Fibroblast of mammary gland (primary cell): Measurements from ENCODE around the gene TMEM238L.

Experiments used
- DNase-seq: peaks from one replicate; pipeline ENCODE4 v3.0.0-alpha.2; 2010; ENCODE audit warnings: low read depth
- H3K4me3 ChIP-seq: 2 replicates; pipeline ENCODE4 v1.5.1; 2011; ENCODE audit warnings: low read depth, mild to moderate bottlenecking, low read length, moderate library complexity; ENCODE audit not compliant: control insufficient read depth
- TF ChIP-seq, protein P1 (sequence below): conservative IDR thresholded peaks from 2 replicates; pipeline ENCODE4 v1.5.1; 2011; ENCODE audit warnings: low read depth, low read length, inconsistent platforms; ENCODE audit not compliant: control insufficient read depth, insufficient read depth

Gene TMEM238L

DNA sequence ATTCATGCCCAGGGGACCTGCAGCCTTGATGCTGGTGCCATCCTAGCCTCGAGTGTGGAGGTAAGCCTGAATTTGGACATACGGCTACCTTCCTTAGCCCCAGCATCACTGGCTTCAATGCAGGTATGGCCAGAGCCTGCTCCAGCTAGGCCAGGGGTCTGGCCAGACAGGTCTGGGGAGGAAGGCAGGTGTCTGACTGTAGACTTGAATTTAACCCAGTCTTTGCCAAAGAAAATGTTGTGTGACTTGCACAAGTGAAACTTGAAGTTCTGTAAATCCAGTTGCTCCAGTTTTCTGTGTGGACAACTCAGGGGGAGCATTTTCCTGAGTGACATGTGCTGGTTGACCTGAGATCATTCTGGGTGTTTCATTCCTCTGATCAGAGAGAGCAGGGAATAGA is 32.8 kb downstream of the TMEM238L start:
- TF ChIP-seq, protein P1, sequence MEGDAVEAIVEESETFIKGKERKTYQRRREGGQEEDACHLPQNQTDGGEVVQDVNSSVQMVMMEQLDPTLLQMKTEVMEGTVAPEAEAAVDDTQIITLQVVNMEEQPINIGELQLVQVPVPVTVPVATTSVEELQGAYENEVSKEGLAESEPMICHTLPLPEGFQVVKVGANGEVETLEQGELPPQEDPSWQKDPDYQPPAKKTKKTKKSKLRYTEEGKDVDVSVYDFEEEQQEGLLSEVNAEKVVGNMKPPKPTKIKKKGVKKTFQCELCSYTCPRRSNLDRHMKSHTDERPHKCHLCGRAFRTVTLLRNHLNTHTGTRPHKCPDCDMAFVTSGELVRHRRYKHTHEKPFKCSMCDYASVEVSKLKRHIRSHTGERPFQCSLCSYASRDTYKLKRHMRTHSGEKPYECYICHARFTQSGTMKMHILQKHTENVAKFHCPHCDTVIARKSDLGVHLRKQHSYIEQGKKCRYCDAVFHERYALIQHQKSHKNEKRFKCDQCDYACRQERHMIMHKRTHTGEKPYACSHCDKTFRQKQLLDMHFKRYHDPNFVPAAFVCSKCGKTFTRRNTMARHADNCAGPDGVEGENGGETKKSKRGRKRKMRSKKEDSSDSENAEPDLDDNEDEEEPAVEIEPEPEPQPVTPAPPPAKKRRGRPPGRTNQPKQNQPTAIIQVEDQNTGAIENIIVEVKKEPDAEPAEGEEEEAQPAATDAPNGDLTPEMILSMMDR = no peak
- DNase-seq = no peak
- H3K4me3 ChIP-seq = no peak overlapping the region

DNA sequence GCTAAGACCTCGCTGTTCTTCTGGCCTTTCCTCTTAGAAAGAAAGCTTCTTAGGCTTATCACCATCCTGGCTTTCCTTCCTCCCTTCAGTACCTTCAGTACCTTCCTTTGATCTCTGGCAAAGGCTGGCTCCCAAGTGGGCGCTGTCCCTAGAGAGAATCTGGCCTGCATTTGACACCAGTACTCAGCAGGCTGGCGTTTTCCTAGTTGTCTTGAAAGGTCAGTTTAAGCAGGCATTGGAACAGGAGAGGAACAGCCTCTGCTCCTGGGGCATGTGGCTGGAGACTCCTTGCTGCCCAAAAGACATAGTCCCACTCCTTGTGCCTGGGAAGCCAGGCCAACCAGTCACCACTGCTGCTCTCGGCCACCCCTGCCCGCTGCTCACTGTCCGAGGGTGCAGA is 34.1 kb downstream of the TMEM238L start:
- H3K4me3 ChIP-seq = no peak overlapping the region
- DNase-seq = no peak
- TF ChIP-seq, protein P1 = no peak

DNA sequence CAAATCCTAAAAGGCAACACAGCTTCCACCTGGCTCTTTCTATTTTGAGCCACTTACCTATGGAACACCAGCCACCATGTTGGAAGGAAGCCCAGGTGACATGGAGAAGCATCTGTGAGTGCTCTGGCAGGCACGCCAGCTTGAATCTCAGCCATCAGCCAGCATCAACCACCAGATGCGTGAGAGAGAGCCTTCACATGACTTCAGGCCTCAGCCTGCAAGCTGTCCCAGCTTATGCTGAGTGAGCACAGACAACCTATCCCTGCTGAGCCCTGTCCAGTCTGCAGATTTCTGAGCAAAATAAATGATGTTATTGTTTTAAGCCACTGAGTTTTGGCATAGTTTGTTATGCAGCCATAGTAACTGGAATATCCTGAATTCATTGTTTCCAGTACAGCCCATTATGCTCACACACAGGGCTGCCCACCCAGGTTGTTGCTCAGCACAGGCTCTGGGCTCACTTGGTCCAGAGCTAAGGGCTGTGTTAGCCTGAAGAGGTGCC is 35.1 kb downstream of the TMEM238L start:
- no peak overlapping the region for H3K4me3 ChIP-seq
- DNase-seq = no peak
- TF ChIP-seq, protein P1 = no peak

DNA sequence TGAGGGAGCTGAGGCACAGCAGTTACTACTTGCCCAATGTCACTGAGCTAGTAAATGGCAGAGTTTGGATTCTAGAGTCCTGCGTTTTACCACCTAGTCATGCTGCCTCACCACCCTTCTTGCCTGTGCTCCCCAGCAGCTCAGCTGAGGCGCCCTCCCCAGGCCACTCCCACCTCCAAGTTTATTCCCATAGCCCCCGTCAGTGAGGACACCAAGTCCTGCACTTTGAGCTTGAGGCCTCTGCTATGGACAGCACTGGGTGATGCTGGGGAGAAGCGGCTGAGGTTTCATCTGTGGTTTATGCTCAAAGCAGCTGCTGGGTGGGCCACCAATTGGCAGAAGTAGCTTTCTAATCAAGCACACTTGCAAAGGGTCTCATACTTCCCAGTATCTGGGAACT is 36.7 kb downstream of the TMEM238L start:
- no peak for DNase-seq
- no peak overlapping the region for H3K4me3 ChIP-seq
- TF ChIP-seq, protein P1 = no peak

DNA sequence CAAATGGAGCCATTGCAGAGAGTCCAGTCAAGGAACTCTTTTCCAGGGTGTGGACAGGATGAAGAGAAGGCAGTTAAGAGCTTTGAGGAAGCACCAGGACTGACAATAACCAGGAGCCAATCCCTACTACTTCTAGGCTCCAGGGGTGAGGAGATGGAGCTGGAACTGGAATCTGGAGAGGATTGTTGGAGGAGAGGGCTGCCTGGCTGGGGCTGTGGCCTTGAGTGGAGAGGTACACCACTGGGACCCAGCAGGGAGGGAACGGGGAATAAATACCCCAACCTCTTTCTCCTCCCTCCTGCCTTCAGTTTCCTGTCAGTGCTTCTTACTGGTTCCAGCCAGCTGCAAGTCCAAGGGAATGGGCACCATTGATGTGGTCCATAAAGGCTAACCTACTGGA is 41.9 kb downstream of the TMEM238L start:
- TF ChIP-seq, protein P1 = no peak
- no peak overlapping the region for H3K4me3 ChIP-seq
- no peak for DNase-seq

DNA sequence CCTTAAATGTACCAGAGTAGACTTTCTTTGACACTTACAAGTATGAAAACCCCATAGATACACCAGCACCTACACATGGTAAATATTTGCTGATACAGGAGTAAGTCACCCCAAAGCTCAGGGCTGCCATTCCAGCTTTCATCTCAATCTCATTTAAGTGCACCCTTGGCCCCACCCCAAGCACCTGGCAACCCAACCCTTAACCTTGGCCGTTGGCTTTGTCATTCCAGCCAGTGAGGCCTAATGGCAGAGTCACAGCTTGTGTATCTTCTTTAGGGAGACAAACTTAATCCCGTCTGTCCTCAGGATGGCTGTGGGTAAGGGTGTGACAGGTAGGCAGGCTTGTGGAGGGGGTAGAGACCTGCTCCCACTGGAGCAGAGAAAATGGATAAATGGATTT is 42.6 kb downstream of the TMEM238L start:
- DNase-seq = no peak
- TF ChIP-seq, protein P1 = no peak
- no peak overlapping the region for H3K4me3 ChIP-seq

DNA sequence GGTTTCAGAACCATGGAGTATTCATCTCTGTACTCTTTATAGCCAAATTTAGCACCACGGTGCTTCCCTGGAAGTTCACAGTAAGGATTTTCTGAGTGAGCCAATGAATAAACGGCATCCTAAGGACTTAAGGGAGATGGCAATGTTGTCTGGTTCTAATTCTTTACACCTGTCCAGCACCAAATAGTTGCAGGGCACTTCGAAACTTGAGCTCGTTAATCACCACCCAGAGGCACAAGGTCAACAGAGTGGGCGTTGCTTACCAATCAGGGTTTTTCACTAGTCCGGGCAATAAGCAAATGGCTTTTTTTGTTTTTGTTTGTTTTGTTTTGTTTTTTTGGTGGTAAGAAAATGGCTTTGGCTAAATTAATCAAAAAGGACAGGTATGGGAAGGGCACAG is 45.8 kb downstream of the TMEM238L start:
- H3K4me3 ChIP-seq = no peak overlapping the region
- TF ChIP-seq, protein P1 = no peak
- DNase-seq = no peak
